Measurements from ENCODE around the gene RALGAPA2.
A peak's percentile ranks its signal among the peaks of the same experiment; 100 is the strongest.
"Not testable (repeated sequence)": the region's sequence is repeated elsewhere in the genome, so short reads cannot be mapped to it uniquely, and the experiment has no call there.

RALGAPA2 gene

DNA sequence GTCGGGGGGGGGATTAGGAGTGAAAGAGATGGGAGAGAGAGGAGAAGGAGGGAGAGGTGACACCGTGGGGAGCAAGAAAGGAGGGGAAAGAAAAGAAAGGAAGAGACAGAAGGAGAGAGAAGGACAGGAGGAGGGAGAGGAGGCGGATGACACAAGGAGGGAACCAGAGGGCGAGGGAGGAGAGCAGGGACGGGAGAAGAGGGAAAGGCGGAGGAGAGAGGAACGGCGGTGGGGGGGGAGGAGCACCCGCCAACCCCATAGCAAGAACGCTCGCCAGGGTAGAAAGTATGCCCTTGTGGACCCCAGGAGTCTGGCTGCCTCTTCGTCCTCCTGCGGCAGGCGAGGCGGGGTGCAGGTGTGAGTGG, 349.0 kb downstream of the RALGAPA2 start:
- no peak for FAIRE-seq

DNA sequence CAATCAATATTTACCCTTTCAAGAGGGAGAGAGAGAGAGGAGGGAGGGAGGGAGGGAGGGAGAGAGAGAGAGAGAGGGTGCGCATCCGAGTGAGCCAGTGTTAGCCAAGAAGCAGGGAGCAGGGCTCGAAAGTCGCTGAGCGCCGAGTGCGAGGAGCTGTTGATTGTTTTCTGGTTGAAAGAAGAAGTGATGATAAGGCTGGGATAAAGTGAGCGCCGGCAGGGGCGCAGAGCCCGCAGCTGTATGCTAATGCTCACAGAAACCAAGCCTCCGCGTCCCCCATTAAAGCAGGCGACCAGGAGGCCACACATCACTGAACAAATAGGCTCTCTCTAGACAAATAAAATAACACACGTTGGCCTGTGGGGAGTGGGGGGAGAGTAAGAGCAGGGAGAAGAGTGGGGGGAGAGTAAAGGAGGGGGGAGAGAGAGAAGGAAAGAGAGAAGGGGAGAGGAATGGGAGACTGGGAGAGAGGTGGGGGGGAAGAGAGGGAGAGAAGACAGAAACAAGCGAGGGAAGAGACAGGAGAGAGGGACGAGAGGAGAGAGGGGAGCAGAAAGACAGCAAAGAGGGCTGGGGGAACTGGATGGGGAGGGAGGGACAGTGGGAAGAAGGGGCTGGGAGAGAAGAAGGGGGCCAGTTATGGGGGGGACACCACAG, 349.5 kb downstream of the RALGAPA2 start:
- no peak for FAIRE-seq

DNA sequence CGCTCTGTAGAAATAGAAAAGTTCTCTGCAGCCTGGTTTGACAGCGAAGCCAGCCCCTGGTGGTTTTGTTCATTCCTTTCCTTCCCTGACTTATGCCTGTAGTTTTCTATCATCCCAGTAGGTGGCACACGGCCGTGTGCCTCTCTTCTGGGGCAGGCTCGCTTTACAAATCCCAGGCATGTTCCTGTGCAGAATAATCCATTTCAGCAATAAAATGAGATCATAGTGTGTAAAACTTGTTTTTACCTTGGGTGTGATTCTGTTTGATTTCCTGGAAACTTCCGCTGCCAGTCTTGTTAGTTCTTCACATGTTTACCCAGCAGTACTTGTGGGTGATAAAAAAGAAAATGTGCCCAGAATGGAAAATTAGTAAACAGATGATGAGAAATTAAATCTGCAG, 352.0 kb downstream of the RALGAPA2 start:
- FAIRE-seq: peak; percentile 83

DNA sequence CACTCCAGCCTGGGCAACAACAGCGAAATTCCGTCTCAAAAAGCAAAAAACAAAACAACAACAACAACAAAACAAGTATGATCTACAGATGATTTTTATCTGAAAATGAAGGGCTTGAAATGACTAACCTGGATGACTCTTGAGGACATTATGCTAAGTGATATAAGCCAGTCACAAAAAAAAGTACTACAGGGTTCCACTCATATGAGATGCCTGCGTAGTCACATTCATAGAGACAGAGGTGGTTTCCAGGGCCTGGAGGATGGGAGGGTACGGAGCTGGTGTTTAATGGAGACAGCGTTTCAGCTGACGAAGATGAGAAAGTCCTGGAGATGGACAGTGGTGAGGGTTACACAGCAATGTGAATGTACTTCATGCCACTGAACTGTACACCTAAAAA, 352.8 kb downstream of the RALGAPA2 start:
- FAIRE-seq: no peak

DNA sequence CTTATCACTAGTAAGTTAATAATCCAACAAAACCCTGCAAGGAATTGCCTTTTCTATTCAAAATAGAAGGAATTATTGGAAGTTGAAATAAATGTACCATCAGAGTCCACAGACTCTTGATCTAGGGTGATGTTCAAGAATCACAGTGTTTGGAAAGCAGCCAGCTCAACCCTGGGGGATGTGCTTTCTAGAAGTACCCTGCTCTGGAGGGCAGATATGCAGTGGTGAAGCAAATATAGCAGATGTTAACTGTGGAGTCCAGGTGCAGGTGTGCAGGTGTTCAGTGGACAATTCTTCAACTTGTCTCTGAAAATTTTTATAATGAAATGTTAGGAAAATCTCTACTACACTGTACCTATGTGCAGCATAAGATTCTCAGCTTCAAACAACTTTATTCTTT, 353.6 kb downstream of the RALGAPA2 start:
- FAIRE-seq: no peak

DNA sequence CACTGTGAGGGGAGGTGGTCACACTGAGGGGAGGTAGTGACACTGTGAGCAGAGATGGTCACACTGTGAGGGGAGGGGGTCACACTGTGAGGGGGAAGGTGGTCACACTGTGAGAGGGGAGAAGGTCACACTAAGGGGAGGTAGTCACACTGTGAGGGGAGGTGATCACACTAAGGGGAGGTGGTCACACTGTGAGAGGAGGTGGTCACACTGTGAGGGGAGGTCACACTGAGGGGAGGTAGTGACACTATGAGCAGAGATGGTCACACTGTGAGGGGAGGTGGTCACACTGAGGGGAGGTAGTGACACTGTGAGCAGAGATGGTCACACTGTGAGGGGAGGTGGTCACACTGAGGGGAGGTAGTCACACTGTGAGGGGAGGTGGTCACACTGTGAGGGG, 356.9 kb downstream of the RALGAPA2 start:
- FAIRE-seq: not testable (repeated sequence)

DNA sequence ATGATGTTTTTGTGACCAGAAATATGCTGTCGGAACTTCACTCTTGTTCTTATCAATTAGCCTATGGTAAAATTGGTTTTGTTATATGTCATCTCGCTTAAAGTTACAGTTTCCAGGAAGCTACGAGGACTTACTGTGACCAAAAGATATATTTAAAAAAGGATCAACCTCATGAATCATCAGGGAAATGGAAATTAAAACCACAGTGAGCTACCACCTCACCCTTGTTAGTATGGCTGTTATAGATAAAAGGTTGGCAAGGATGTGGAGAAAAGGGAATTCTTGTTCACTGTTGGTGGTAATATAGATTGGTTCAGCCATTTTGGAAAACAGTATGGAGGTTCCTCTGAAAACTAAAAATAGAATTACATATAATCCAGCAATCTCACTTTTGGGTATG, 358.9 kb downstream of the RALGAPA2 start:
- FAIRE-seq: no peak

DNA sequence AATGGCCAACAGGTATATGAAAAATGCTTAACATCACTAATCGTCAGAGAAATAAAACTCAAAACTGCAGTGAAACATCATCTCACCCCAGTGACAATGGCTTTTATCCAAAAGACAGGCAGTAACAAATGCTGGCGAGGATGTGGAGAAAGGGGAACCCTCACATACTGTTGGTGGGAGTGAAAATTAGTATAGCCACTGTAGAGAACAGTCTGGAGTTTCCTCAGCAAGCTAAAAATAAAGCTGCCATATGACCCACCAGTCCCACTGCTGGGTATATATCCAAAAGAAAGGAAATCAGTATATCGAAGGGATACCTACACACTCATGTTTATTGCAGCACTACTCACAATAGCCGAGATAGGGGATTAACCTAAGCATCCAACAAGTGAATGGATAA, 368.0 kb downstream of the RALGAPA2 start:
- FAIRE-seq: no peak

DNA sequence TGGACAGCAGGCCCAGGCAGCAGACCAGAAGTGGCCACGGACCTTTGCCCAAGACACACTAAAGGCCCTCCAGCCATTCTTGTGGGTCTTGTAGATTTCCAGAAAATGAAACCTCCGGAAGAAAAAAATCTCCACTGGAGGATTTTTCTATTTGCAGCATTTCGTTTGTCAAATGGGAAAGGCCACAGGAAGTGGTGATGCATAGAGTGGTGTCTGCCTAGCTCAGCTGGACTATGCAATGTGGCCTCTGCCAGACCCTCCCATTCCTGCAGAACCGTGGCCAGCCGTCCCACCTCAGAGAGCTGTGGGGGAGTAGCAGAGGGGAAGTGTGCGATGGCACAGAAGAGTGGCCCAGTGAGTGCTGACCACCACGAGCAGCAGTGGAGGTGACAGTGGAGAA, 368.5 kb downstream of the RALGAPA2 start:
- no peak for FAIRE-seq
